Vagina (tissue), 2 donors: ENCODE data around the gene RNU5B-1.

ENCODE experiments used
- POLR2A ChIP-seq, 2 donors: fragments of 450-650 bp; IDR thresholded peaks; one replicate each; pipeline ENCODE4 v1.6.1; 2017; ENCODE audit warnings: antibody characterized with exemption in 2 of 2, mild to moderate bottlenecking in 2 of 2, moderate library complexity in 2 of 2
- TF ChIP-seq, protein P1 (sequence below), 3 experiments: fragments of 450-650 bp in 2 of 3; fragments of 200-600 bp in 1 of 3; sonication (generic) in 1 of 3; IDR thresholded peaks; one replicate each; pipeline ENCODE4 v1.5.1; 2017 to 2019; ENCODE audit warnings: antibody characterized with exemption in 3 of 3, mild to moderate bottlenecking in 2 of 3, moderate library complexity in 2 of 3

DNA sequence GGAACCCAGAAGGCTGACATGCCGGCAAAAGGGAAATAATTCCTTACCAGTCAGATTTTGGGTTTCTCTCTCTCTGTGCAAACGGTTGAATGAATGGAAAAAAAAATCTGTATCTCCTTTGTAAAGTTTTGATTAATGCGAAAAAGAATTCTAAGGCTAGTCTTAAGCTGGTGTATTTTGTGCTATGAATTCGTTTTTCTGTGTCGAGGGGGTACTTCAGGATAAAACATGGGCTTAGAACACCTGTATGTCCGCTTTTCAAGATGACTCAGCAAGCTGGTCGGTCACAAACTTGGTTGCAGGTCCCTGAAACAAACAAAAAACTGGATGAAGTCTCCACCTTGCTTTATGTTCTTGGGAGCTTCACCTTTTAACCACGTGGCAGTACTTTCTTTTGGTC, 44.9 kb downstream of the RNU5B-1 start:
- TF ChIP-seq, protein P1, sequence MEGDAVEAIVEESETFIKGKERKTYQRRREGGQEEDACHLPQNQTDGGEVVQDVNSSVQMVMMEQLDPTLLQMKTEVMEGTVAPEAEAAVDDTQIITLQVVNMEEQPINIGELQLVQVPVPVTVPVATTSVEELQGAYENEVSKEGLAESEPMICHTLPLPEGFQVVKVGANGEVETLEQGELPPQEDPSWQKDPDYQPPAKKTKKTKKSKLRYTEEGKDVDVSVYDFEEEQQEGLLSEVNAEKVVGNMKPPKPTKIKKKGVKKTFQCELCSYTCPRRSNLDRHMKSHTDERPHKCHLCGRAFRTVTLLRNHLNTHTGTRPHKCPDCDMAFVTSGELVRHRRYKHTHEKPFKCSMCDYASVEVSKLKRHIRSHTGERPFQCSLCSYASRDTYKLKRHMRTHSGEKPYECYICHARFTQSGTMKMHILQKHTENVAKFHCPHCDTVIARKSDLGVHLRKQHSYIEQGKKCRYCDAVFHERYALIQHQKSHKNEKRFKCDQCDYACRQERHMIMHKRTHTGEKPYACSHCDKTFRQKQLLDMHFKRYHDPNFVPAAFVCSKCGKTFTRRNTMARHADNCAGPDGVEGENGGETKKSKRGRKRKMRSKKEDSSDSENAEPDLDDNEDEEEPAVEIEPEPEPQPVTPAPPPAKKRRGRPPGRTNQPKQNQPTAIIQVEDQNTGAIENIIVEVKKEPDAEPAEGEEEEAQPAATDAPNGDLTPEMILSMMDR (IDR thresholded peaks at IDR 0.05) = no peak
- TF ChIP-seq POLR2A (IDR thresholded peaks at IDR 0.05) = no peak
